Endothelial cell of umbilical vein (primary cell): ENCODE measurements around the gene SPARC. TPM values are rescaled to one million over a fixed set of nuclear protein-coding genes. Genes with fewer than 3 reads are reported as not detected.

Source experiments
- BruUV-seq: library from RNA; stranded (reverse); fragments of 400-500 nt; replicated peaks from 2 replicates; lab custom pipeline; 2021; lab: Mats Ljungman, UMichigan
- CTCF ChIA-PET: fragments of 300-600, 350-600 bp; sonication (Branson Sonifier 250); formaldehyde crosslinking; loops from one replicate; lab custom pipeline; 2021; ENCODE audit warnings: antibody characterized with exemption, inconsistent platforms; lab: Charles Lee
- POLR2A ChIA-PET: fragments of 300-600, 350-600 bp; sonication (Branson Sonifier 250); formaldehyde crosslinking; loops from one replicate; lab custom pipeline; 2021; ENCODE audit warnings: antibody characterized with exemption, inconsistent platforms; lab: Charles Lee
- DNase-seq: peaks from one replicate; pipeline ENCODE4 v3.0.0-alpha.2; 2011; ENCODE audit warnings: low read depth, low spot score
- FAIRE-seq: peaks from 2 replicates; lab custom pipeline; 2011; peaks lifted over from hg19 to GRCh38; lab: Jason Lieb, UNC
- H2AFZ ChIP-seq: 2 replicates; pipeline ENCODE4 v1.6.0; 2012; ENCODE audit warnings: low read depth, low read length, control low read depth, inconsistent platforms
- H3K27ac ChIP-seq: 2 replicates; pipeline ENCODE4 v1.5.1; 2011; ENCODE audit warnings: low read depth, mild to moderate bottlenecking, control low read depth, low read length, moderate library complexity; ENCODE audit not compliant: insufficient read depth
- H3K27me3 ChIP-seq, 2 experiments: 2 replicates each; pipeline versions ENCODE4 v1.6.0 to v1.6.1; 2011; ENCODE audit warnings: low read length in 2 of 2, mixed read lengths in 1 of 2; ENCODE audit not compliant: control insufficient read depth in 2 of 2, insufficient read depth in 2 of 2
- H3K36me3 ChIP-seq, 2 experiments: 2 replicates in 1 of 2; 3 replicates in 1 of 2; pipeline ENCODE4 v1.5.1; 2011; ENCODE audit warnings: low read length in 2 of 2, mild to moderate bottlenecking in 1 of 2, moderate library complexity in 1 of 2; ENCODE audit not compliant: control insufficient read depth in 2 of 2, insufficient read depth in 2 of 2; ENCODE audit errors: extremely low read depth in 1 of 2
- H3K4me1 ChIP-seq: 3 replicates; pipeline ENCODE4 v1.5.1; 2011; ENCODE audit warnings: mild to moderate bottlenecking, low read length; ENCODE audit not compliant: control insufficient read depth, insufficient read depth; ENCODE audit errors: extremely low read depth
- H3K4me2 ChIP-seq: 2 replicates; pipeline ENCODE4 v1.6.1; 2011; ENCODE audit warnings: low read length, control low read depth, mixed read lengths; ENCODE audit not compliant: insufficient read depth
- H3K4me3 ChIP-seq, 3 experiments: fragments of 200-600 bp in 1 of 3; sonication (generic), shearing (Covaris generic) in 1 of 3; replicated peaks in 1 of 3; 2 replicates each; pipeline ENCODE4 v1.5.1; 2011 to 2016; ENCODE audit warnings: control low read depth in 3 of 3, low read length in 3 of 3, mild to moderate bottlenecking in 2 of 3, inconsistent platforms in 1 of 3, low read depth in 1 of 3, moderate library complexity in 1 of 3; ENCODE audit not compliant: insufficient read depth in 1 of 3
- H3K79me2 ChIP-seq: 2 replicates; pipeline ENCODE4 v1.6.0; 2012; ENCODE audit warnings: low read length, inconsistent platforms; ENCODE audit not compliant: control insufficient read depth, insufficient read depth
- H3K9ac ChIP-seq: replicated peaks from 2 replicates; pipeline ENCODE3; 2011; ENCODE audit warnings: low read length, control low read depth; ENCODE audit not compliant: insufficient read depth; ENCODE audit errors: extremely low read depth
- H3K9me1 ChIP-seq: replicated peaks from 3 replicates; pipeline ENCODE4 v1.6.0; 2011; ENCODE audit warnings: mild to moderate bottlenecking, low read length; ENCODE audit not compliant: control insufficient read depth, insufficient read depth; ENCODE audit errors: extremely low read depth
- H3K9me3 ChIP-seq: replicated peaks from 2 replicates; pipeline ENCODE4 v1.5.1; 2012; ENCODE audit warnings: low read length, inconsistent platforms; ENCODE audit not compliant: control insufficient read depth, insufficient read depth
- H4K20me1 ChIP-seq: replicated peaks from 2 replicates; pipeline ENCODE3; 2011; ENCODE audit warnings: mild to moderate bottlenecking, low read length; ENCODE audit not compliant: control insufficient read depth, insufficient read depth; ENCODE audit errors: extremely low read depth
- EZH2 ChIP-seq: IDR thresholded peaks from 2 replicates; pipeline ENCODE4 v1.6.1; 2012; ENCODE audit warnings: borderline replicate concordance, low read depth, mild to moderate bottlenecking, moderate library complexity, low read length, inconsistent platforms; ENCODE audit not compliant: severe bottlenecking
- FOS ChIP-seq: IDR thresholded peaks from 2 replicates; pipeline ENCODE4 v1.6.1; 2011; ENCODE audit warnings: mild to moderate bottlenecking, low read length, moderate library complexity, borderline replicate concordance; ENCODE audit not compliant: insufficient read depth
- GATA2 ChIP-seq: IDR thresholded peaks from 2 replicates; pipeline ENCODE4 v1.7.0; 2011; ENCODE audit warnings: low read depth, mild to moderate bottlenecking, moderate library complexity, mixed read lengths, low read length; ENCODE audit not compliant: insufficient read length, insufficient read depth
- JUN ChIP-seq: IDR thresholded peaks from 2 replicates; pipeline ENCODE4 v1.6.1; 2011; ENCODE audit warnings: borderline replicate concordance, low read depth; ENCODE audit not compliant: insufficient read length, insufficient read depth
- MAX ChIP-seq: IDR thresholded peaks from 2 replicates; pipeline ENCODE4 v1.6.1; 2011; ENCODE audit not compliant: insufficient read depth, insufficient read length
- POLR2A ChIP-seq: IDR thresholded peaks from 2 replicates; pipeline ENCODE4 v1.6.1; 2012; ENCODE audit warnings: low read depth, mild to moderate bottlenecking, control low read depth, low read length
- POLR2AphosphoS5 ChIP-seq: IDR thresholded peaks from 2 replicates; pipeline ENCODE4 v1.6.1; 2012; ENCODE audit warnings: low read depth, mild to moderate bottlenecking, control low read depth, low read length, moderate library complexity; ENCODE audit not compliant: insufficient read depth
- dilution Hi-C: fragments of 300-500 bp; cut with MboI; formaldehyde crosslinking; loops from one replicate; pipeline ENCODE4 v1.15.0; 2019; ENCODE audit warnings: low sequenced_read_pairs; ENCODE audit not compliant: extremely low pct_ligation_motif_present
- intact Hi-C: fragments of 100-400 bp; cut with micrococcal nuclease; formaldehyde crosslinking; loops from one replicate; pipeline ENCODE4 v1.10.0; 2022
- polyA plus RNA-seq, 4 experiments: library from polyadenylated mRNA; depleted of rRNA in 3 of 4; stranded (reverse) in 3 of 4; unstranded in 1 of 4; fragments of >200 nt; gene quantifications; 2 replicates each; pipeline versions ENCODE4 v1.2.1 to v1.2.3, GENCODE V29; 2011 to 2012; ENCODE audit warnings: missing spikeins in 1 of 4
- total RNA-seq: library from RNA; stranded (reverse); gene quantifications from 2 replicates; pipeline ENCODE4 v1.2.3, GENCODE V29; 2021

Gene SPARC
- total and polyA plus RNA-seq, 2 donors (not counting 3 experiments of a cell fraction or from before 2014, with no cell fraction given) = 2,962 to 3,114 TPM

DNA sequence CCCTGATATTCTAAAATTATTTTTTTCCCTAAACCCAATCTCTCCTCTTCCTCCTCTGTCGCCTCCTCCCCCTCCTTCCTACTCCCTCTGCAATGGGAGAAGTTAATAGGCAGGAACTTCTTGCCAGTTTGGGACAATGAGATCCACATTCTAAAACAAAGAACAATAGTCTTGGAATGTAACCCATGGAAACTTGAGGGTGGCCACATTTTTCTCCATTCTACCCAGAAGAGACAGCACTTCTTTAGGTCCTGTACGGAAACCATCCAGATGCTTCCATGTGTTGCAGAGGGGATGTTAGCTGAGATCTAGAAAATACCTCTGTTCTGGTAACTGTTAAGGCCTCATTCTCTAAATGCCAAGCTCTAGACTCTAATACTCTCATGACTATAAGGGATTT is 10.0 kb downstream of the SPARC start:
- DNase-seq (peak; percentile 81), FAIRE-seq (peak; percentile 86)
- H3K79me2 ChIP-seq = peaks cover 50% of the 10 kb centered on the region
- H3K27me3 ChIP-seq = no peaks in the 10 kb centered on the region
- peaks cover 97% of the 10 kb centered on the region for H3K4me1 ChIP-seq
- intact Hi-C loops (loop anchor here (1.0 to 5.0 kb wide), 4 partner anchors 9 to 94 kb away; partner anchors contain the start of gene G3BP1), dilution Hi-C loops (no loop called here)
- no TSS peak for BruUV-seq
- H3K4me3 ChIP-seq = no peak overlapping the region
- ChIA-PET POLR2A (interaction anchor here (1.7 to 5.2 kb wide), 2 partner anchors 8 to 10 kb away, joined by 6 to 33 read pairs; partner anchors contain the start of gene SPARC), CTCF (interaction anchor here (1.7 to 2.3 kb wide), 4 partner anchors 7 to 18 kb away, joined by 5 to 15 read pairs (median 9); partner anchors contain the start of gene SPARC)
- H3K36me3 ChIP-seq = peaks cover 22 to 26% of the 10 kb centered on the region in 2 experiments
- H3K9me3 ChIP-seq = no peaks in the 10 kb centered on the region
- H2AFZ ChIP-seq = no peak overlapping the region
- H3K4me2 ChIP-seq = peak overlapping the region; percentile 90
- peak overlapping the region; percentile 93 for H3K9ac ChIP-seq
- H3K27ac ChIP-seq = peak overlapping the region; percentile 99
- no peaks in the 10 kb centered on the region for H3K9me1 ChIP-seq
- no peaks in the 10 kb centered on the region for H4K20me1 ChIP-seq
- TF ChIP-seq POLR2AphosphoS5 (peak; percentile 12), FOS (no peak), MAX (no peak), GATA2 (no peak), POLR2A (peak; percentile 16), EZH2 (no peak)

- intact Hi-C loops = loop anchor here (1.0 to 5.0 kb wide), 4 partner anchors 9 to 94 kb away; partner anchors contain the start of gene G3BP1
- BruUV-seq = no TSS peak
- peak overlapping the region; percentile 99 for H3K27ac ChIP-seq
- H3K4me3 ChIP-seq = peak overlapping the region in 1 of 3 experiments; percentile 16
- dilution Hi-C loops = no loop called here
- TF ChIP-seq POLR2A (peak; percentile 55), MAX (no peak), JUN (peak; percentile 10)
- ChIA-PET POLR2A (interaction anchor here (1.1 to 5.2 kb wide), 4 partner anchors 8 to 11 kb away, joined by 4 to 33 read pairs (median 6); partner anchors contain the start of gene SPARC), CTCF (interaction anchor here (1.2 to 7.1 kb wide), 7 partner anchors 8 to 95 kb away, joined by 3 to 93 read pairs (median 5); partner anchors contain the start of gene SPARC)
- no peak for FAIRE-seq
- H3K36me3 ChIP-seq = peaks cover 24 to 27% of the 10 kb centered on the region in 2 experiments
- H3K4me1 ChIP-seq = peaks cover 98% of the 10 kb centered on the region
- no peaks in the 10 kb centered on the region for H4K20me1 ChIP-seq
- no peaks in the 10 kb centered on the region for H3K27me3 ChIP-seq
- peak; percentile 81 for DNase-seq
- H3K4me2 ChIP-seq = peak overlapping the region; percentile 90
- H3K9ac ChIP-seq = peak overlapping the region; percentile 93
- peaks cover 46% of the 10 kb centered on the region for H3K79me2 ChIP-seq
- H3K9me1 ChIP-seq = no peaks in the 10 kb centered on the region
- no peak overlapping the region for H2AFZ ChIP-seq
- no peaks in the 10 kb centered on the region for H3K9me3 ChIP-seq
Observed at GRCh38 chr5:151676314-151676712, 10.4 kb downstream of the SPARC start.
